Thymus (tissue), 11 donors: Measurements from ENCODE around the gene SSBP4. TPM values are rescaled to one million over a fixed set of nuclear protein-coding genes. Genes with fewer than 3 reads are reported as not detected.

Experiments used
- DNase-seq, 9 donors: peaks; one replicate each; pipeline ENCODE4 v3.0.0-alpha.2; 2013; ENCODE audit warnings: low spot score in 9 of 9, low read depth in 6 of 9, missing footprints in 1 of 9
- H3K27ac ChIP-seq, 2 donors: one replicate each; pipeline ENCODE4 v1.5.1; 2013; ENCODE audit warnings: control low read depth in 1 of 2, low read depth in 1 of 2, low read length in 1 of 2, mild to moderate bottlenecking in 1 of 2, moderate library complexity in 1 of 2
- H3K27me3 ChIP-seq, 2 donors: one replicate each; pipeline ENCODE4 v1.5.1; 2013; ENCODE audit warnings: low read length in 1 of 2; ENCODE audit not compliant: control insufficient read depth in 2 of 2, insufficient read depth in 1 of 2
- H3K36me3 ChIP-seq, 2 donors: one replicate each; pipeline ENCODE4 v1.5.1; 2013; ENCODE audit warnings: low read length in 1 of 2, mild to moderate bottlenecking in 1 of 2, moderate library complexity in 1 of 2; ENCODE audit not compliant: control insufficient read depth in 2 of 2, insufficient read depth in 2 of 2
- H3K4me1 ChIP-seq, 2 donors: one replicate each; pipeline ENCODE4 v1.5.1; 2013; ENCODE audit warnings: low read length in 2 of 2; ENCODE audit not compliant: control insufficient read depth in 2 of 2, insufficient read depth in 2 of 2
- H3K4me3 ChIP-seq, 2 donors: one replicate each; pipeline ENCODE4 v1.5.1; 2013; ENCODE audit warnings: low read length in 2 of 2, control low read depth in 1 of 2, mild to moderate bottlenecking in 1 of 2
- H3K9me3 ChIP-seq, 2 donors: one replicate each; pipeline ENCODE4 v1.5.1; 2013; ENCODE audit warnings: low read length in 1 of 2, mild to moderate bottlenecking in 1 of 2; ENCODE audit not compliant: control insufficient read depth in 2 of 2, insufficient read depth in 1 of 2
- WGBS: extraction: QIAGEN DNeasy Blood & Tissue Kit; methylation state at CpG from one replicate; pipeline ENCODE4 v1.1.7; 2013; 5-methylcytosine and 5-hydroxymethylcytosine counted together
- polyA plus RNA-seq: library from polyadenylated mRNA; stranded (reverse); fragments of 200-250 nt; gene quantifications from one replicate; pipeline ENCODE4 v1.2.3, GENCODE V29; 2013
- total RNA-seq: library from RNA; stranded (reverse); fragments of 120-200 nt; gene quantifications from one replicate; pipeline ENCODE4 v1.2.4, GENCODE V29; 2013
- donor health status: healthy.

SSBP4 gene
- total and polyA plus RNA-seq, 2 donors, result 47.3 to 50.3 TPM

DNA sequence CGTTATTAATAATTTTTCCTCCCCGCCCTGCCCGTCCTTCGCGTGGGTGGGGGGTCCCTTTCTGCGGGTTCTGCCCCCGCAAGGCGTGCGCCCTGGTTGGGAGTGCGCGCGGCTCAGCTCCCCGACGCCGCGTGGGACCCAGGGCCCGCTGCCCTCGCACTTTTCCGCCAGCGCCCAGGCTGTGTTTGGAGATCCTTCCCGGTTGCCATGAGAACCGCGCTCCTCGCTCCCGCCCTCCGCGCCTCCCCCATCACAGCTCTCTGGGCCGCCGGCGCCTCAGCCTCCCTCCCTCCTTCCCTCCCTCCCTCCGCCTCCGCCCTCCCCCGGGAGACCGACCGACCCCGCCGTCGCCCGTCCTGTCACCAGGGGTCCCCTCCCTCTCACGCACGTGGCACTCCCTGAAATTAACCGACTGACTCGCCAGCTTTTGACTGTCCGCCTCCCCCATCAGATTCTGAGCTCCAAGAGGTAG, 2.4 kb upstream of the SSBP4 start:
- Histone ChIP-seq H3K4me1 (peaks cover 40 to 74% of the 10 kb centered on the region in 2 donors), H3K36me3 (no peaks in the 10 kb centered on the region), H3K27me3 (peaks cover 22 to 53% of the 10 kb centered on the region in 2 donors), H3K4me3 (peak overlapping the region in 1 of 2 donors; percentile 38), H3K9me3 (peaks cover 0 to 8% of the 10 kb centered on the region in 2 donors), H3K27ac (peak overlapping the region; percentile 75 to 86)
- DNase-seq, result peak in 1 of 9 donors; percentile 67
- 2% methylated on average over 44 of the region's 44 CpGs for WGBS

DNA sequence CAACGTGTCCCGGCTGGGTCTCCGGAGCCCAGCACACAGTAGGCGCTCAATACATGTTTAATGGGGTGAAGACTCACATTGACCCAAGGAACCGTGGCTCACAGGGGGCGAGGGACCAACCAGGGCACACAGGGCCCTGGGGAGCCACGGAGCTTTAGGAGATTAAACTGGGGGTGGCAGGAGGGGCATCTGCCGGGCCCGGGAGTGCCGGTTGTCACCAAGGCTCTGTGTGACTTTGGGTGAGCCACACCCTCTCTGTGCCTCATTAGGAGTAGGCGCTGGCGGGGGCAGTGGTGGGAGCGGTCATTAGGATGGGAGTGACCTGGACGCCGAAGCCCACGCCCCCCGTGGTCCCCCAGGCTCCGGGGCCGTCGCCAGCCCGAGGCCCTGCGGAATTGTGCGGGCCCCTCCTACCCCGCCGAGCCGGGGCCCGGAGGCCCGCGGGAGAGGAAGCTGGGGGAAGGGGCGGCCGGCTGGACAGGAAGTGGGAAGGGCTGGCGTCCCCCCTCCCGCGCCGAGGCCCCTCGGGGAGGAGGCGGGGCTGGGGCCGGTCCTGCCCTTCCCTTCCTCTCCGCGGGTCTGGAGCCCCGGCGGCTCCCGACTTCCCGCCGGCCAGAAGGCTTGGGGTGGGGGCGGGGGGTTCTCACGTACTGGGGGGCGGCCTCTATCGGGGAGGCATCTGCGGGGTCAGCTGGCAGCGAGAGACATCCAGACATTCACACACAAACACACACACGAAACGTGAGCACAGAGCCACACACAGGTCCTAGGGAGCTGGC, 1.8 kb upstream of the SSBP4 start:
- peaks cover 22 to 53% of the 10 kb centered on the region in 2 donors for H3K27me3 ChIP-seq
- H3K4me3 ChIP-seq, result peak overlapping the region in 1 of 2 donors; percentile 38
- peaks cover 0 to 8% of the 10 kb centered on the region in 2 donors for H3K9me3 ChIP-seq
- 1% methylated on average over 53 of the region's 53 CpGs for WGBS
- H3K36me3 ChIP-seq, result no peaks in the 10 kb centered on the region
- H3K4me1 ChIP-seq, result peaks cover 44 to 80% of the 10 kb centered on the region in 2 donors
- H3K27ac ChIP-seq, result peak overlapping the region; percentile 75 to 82
- DNase-seq, result peak in 1 of 9 donors; percentile 53

DNA sequence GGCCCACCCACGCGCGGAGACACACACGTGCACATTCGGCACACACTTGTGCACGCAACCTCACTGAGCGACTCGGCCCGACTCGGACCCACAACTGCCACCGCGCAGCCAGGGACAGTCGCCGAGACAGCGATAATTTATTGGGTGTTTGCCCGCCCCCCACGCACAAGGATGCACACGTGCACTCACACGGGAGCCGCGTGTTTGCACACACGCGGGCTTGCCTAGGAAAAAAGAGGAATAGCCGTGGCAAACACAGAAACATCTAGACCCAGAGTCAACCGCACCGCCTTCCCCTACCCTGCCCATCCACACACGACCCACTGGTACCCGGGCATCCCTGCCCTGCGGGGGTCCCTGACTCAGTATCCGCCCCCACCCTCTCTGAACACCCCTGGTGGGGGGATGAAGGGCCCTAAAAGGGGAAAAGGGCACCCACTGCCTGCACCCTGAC, 1.1 kb upstream of the SSBP4 start:
- Histone ChIP-seq H3K9me3 (peaks cover 0 to 8% of the 10 kb centered on the region in 2 donors), H3K36me3 (no peaks in the 10 kb centered on the region), H3K4me3 (no peak overlapping the region), H3K27ac (peak overlapping the region in 1 of 2 donors; percentile 36), H3K27me3 (peaks cover 22 to 53% of the 10 kb centered on the region in 2 donors), H3K4me1 (peaks cover 50 to 86% of the 10 kb centered on the region in 2 donors)
- WGBS, result 13% methylated on average over 30 of the region's 30 CpGs
- no peak for DNase-seq

DNA sequence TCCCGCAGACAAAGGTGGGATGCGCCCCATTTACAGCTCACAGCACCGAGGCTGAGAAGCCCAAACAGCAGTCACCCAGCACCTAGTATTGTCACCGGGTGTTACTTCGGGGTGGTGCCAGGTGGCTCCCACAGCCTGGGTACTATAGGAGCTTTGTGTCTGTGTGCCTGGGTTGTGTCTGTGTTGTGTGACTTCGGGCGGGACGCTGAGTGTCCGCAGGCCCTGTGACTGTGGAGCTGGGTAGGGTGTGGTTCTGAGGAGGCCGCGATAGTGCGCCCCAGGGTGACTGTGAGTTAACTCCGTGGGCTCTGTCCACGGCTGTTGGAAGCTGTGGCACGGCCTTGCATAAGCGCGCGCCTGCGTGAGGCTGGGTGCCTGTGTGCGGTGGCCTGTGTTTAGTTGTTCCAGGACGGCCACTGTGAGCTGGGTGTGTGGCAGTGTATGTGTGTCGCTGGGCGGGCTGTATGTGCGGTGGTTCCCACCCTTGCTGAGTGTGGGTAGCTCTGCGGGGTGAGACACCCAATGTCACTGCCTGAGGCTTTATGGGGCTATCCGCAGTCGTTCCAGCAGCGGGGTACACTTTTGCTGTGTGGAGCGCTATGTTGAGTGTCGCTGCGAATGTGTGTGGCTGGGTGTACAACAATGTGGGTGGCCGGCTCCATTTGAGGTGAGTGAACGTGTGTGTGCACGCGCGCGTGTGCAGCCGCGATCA, 559 bp upstream of the SSBP4 start:
- Histone ChIP-seq H3K9me3 (peaks cover 0 to 8% of the 10 kb centered on the region in 2 donors), H3K4me1 (peaks cover 50 to 92% of the 10 kb centered on the region in 2 donors), H3K4me3 (peak overlapping the region; percentile 29 to 66), H3K27ac (peak overlapping the region; percentile 20 to 75), H3K27me3 (peaks cover 22 to 53% of the 10 kb centered on the region in 2 donors), H3K36me3 (no peaks in the 10 kb centered on the region)
- DNase-seq, result no peak
- whole genome bisulfite sequencing, result 33% methylated on average over 39 of the region's 39 CpGs

DNA sequence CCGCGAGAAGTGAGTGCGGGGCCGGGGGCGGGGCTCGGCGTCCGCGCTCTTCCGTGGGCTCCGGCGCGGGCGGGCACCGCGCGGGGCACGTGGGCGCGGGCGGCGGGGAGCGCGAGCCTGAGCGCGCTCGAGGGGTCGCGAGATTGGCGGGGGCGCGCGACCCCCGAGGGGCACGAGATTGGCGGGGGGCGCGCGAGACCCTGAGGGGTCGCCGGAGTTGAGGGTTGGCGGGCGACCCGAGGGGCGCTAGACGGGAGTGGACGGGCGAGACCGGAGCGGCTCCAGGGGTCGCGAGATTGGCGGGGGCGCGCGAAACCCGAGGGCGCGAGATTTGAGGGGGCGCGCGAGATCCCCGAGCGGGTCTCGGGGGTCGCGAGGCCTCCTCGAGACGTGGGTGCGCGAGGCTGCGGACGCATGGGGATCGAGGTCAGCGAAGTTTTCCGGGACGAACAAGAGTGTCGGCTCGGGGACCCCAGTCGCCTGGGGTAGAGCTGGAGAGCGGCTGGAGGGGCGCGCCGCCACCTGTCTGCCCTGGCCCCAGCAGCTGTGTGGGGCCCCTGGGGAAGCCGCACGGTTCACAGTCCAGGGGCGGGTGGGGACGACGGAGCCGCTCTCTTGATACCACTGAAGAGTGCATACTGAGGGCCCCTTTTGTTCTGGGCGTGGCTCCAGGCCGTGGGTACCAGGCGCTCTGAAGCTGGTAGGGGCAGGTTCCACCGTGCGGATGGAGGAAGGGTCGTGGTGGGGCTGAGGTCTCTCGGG, 682 bp downstream of the SSBP4 start:
- Histone ChIP-seq H3K4me3 (peak overlapping the region; percentile 53 to 66), H3K4me1 (peaks cover 47 to 92% of the 10 kb centered on the region in 2 donors), H3K36me3 (no peaks in the 10 kb centered on the region), H3K27ac (no peak overlapping the region), H3K9me3 (peaks cover 0 to 8% of the 10 kb centered on the region in 2 donors), H3K27me3 (peaks cover 22 to 47% of the 10 kb centered on the region in 2 donors)
- peak in 1 of 9 donors; percentile 66 for DNase-seq
- WGBS, result 1% methylated on average over 97 of the region's 97 CpGs

DNA sequence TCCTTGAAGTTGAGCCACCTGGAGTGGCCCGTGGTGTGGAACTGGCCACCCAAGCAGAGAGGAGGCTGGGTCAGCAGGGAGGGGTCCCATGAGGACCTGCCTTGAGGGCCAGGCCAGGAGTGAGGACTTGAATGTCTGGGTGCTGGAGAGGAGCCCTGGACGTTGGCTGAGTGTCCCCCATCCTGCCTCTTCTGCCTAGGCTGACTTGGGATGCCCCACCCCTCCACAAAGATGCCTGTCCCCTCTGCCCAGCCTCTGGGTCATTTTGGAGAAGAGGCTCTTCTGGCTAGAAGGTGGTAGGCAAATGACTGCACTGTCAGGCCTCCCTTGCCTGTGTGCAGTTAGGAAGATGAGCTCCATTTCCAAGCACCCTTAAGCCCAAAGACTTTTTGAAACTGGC, 1.7 kb downstream of the SSBP4 start:
- peaks cover 44 to 92% of the 10 kb centered on the region in 2 donors for H3K4me1 ChIP-seq
- no peak overlapping the region for H3K27ac ChIP-seq
- 89% methylated on average over 2 of the region's 2 CpGs for WGBS

DNA sequence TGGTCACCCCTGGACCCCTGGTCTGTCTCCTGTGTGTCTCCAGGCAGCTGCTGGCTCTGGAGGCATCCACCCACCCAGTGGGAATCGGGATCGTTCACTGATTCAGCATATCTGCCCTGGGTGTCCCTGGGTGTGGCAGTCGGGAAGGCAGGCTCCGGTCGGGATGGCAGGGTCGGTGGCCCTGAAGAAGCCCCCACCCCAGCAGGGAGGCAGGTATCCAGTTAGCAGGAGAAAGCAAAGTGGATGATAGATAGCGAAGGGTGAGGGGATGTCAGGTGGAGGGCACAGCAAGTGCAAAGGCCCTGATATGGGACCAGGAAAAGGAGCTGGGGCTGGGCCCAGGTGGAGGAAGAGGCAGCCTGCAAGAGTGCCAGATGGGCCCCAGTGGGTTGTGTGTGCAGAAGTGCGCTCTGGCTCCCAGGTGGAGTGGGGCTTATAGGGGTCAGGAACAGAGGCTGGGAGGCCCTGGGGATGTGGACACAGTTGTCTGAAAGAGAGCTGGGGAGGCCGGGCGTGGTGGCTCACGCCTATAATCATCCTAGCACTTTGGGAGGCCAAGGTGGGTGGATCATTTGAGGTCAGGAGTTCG, 2.3 kb downstream of the SSBP4 start:
- Histone ChIP-seq H3K27me3 (peaks cover 22 to 31% of the 10 kb centered on the region in 2 donors), H3K27ac (no peak overlapping the region), H3K9me3 (peaks cover 0 to 7% of the 10 kb centered on the region in 2 donors), H3K4me1 (peaks cover 44 to 91% of the 10 kb centered on the region in 2 donors), H3K36me3 (no peaks in the 10 kb centered on the region), H3K4me3 (no peak overlapping the region)
- WGBS, result 95% methylated on average over 12 of the region's 12 CpGs
- no peak for DNase-seq

More for the DNA sequence above, 1.7 kb downstream of the SSBP4 start:
- Histone ChIP-seq H3K4me3 (no peak overlapping the region), H3K9me3 (peaks cover 0 to 8% of the 10 kb centered on the region in 2 donors), H3K27me3 (peaks cover 22 to 37% of the 10 kb centered on the region in 2 donors), H3K36me3 (no peaks in the 10 kb centered on the region)
- DNase-seq, result no peak

DNA sequence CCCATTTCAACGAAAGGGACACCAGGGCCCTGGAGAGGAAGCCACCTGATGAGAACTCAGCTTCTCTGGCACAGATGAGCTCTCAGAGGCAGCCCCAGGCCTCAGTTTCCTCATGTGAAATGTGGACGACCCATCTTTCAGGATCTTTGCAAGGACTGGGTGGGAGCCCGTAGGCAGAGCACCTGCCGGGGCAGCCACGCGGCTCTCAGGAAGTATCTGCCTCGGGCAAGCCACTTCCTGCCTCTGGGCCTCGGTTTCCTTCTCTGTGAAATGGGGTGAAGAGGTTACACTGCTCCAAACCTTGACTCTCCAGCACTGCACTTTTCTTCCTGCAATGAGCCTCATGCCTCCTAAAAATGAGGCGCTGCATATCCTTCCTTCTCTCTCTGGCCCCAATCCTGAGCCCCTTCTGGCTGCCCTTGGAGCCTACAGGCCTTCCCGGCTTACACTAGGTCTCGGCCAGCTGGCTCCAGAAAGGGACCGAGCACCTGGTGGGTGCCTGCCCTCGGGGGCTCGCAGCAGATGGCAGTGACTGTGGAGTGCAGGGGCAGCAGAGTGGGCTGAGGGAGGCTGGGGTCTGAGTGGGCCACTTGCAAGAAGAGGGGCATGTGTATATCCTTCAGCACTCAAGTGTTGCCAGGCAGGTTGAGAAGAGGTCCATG, 3.5 kb downstream of the SSBP4 start:
- 58% methylated on average over 14 of the region's 14 CpGs for WGBS

More for the DNA sequence above, 3.5 kb downstream of the SSBP4 start:
- H3K27ac ChIP-seq, result no peak overlapping the region
- no peak overlapping the region for H3K4me3 ChIP-seq
- H3K27me3 ChIP-seq, result peaks cover 12 to 19% of the 10 kb centered on the region in 2 donors
- DNase-seq, result peak in 1 of 9 donors; percentile 45
- peaks cover 0 to 4% of the 10 kb centered on the region in 2 donors for H3K9me3 ChIP-seq
- no peaks in the 10 kb centered on the region for H3K36me3 ChIP-seq
- peaks cover 32 to 82% of the 10 kb centered on the region in 2 donors for H3K4me1 ChIP-seq
